ENCODE results near the gene PLEKHM1.

Gene PLEKHM1

GRCh38 chr17:45398800-45399199 lies 91.7 kb downstream of the PLEKHM1 start:
- DNase-seq (ENCODE audit: low read depth in 2 of 2): no peak

- no peak for DNase-seq (ENCODE audit: low read depth in 2 of 2)
Observed at GRCh38 chr17:45397796-45398195, 92.7 kb downstream of the PLEKHM1 start.

DNA sequence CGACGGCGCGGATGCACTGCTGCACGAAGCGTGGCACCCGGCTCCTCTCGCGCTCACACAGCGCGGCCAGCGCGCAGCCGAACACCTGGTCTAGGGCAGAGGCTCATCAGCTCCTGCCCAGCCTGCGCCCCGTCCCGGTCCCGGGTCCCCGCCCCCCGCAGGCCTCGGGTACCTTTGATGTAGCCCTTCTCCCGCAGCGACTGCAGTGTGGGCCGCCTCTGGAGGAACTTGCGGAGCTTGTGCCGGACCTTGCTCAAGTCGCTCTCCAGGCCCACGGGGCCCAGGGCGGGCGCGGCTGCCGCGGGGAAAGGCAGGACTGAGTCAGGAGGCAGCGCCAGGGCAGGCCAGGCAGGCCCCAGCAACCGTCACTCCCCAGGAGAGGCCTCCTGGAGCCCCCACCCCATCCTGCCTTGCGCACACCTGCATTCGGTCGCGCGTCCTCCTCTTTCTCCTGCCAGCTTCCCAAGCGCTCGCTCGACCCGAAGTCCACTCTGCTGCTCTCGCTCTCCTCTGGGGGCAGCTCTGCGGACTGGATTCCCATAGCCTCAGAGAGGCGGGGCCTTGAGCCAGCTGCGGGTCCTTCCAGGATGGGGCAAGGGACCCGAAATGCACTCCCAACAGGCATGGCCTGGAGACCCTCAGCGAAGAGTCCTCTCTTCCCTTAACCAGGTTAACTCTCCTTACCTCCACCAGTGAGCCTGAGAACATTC lies 93.9 kb downstream of the PLEKHM1 start:
- DNase-seq (ENCODE audit: low read depth in 2 of 2): no peak

- no peak for DNase-seq (ENCODE audit: low read depth in 2 of 2)
Observed at GRCh38 chr17:45395569-45396415, 94.7 kb downstream of the PLEKHM1 start.

- no peak for DNase-seq (ENCODE audit: low read depth in 2 of 2)
Observed at GRCh38 chr17:45394913-45395568, 95.5 kb downstream of the PLEKHM1 start.

- DNase-seq (ENCODE audit: low read depth in 2 of 2): no peak
Observed at GRCh38 chr17:45394564-45394912, 96.0 kb downstream of the PLEKHM1 start.

- no peak for DNase-seq (ENCODE audit: low read depth in 2 of 2)
Observed at GRCh38 chr17:45394091-45394490, 96.4 kb downstream of the PLEKHM1 start.

- DNase-seq (ENCODE audit: low read depth in 2 of 2): no peak
Observed at GRCh38 chr17:45393411-45393810, 97.1 kb downstream of the PLEKHM1 start.

DNA sequence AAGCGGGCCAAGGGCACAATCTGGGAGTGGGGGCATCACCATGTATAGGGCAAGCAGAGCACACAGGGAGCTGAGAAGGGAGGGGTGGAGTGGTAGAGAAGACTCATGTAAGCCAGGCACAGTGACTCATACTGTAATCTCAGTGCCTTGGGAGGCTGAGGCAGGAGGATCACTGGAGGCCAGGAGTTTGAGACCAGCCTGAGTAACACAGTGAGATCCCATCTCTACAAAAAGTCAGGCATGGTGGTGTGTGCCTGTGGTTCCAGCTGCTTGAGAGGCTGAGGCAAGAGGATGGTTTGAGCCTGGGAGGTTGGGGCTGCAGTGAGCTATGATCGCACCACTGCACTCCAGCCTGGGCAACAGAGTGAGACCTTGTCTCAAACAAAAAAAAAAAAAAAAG lies 98.6 kb downstream of the PLEKHM1 start:
- DNase-seq (ENCODE audit: low read depth in 2 of 2): no peak

DNA sequence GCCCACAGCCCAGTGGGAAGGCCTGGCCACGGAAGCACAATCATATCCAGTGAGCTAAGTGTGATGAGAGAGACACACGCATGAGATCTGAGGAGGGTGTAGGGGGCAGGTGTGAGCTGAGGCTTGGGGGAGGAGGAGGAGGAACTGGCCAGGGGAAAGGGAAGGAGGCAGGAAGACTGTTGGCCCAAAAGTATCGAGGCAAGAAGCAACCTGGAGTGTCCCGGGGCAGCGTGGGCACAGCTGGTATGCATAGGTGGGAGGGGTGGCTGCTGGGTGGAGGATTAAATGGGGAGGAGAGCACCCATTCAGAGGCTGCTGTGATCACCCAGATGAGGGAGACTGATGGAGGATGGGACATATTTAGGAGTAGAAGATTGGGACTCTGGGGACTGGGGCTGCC lies 99.2 kb downstream of the PLEKHM1 start:
- no peak for DNase-seq (ENCODE audit: low read depth in 2 of 2)

- no peak for DNase-seq (ENCODE audit: low read depth in 2 of 2)
Observed at GRCh38 chr17:45389354-45389753, 101.2 kb downstream of the PLEKHM1 start.

GRCh38 chr17:45388604-45389325 lies 101.8 kb downstream of the PLEKHM1 start:
- no peak for DNase-seq (ENCODE audit: low read depth in 2 of 2)

DNA sequence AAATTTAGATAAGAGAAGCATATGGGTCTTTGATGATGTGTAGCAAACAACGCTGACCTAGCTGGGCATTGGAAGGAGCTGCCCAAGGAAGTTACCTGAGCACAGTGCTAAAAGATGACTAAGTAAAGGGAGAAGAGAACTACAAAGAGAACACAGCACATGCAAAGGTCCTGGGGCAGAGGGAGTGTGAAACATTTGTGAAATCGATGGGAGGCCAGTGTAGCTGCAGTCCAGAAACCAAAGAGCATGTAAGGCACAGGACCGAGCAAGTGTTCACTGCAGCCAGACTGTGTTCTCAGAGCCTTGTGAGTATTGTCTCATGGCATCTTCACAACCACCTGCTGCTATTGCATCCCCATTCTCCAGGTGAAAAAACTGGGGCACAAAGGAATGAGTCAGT lies 102.8 kb downstream of the PLEKHM1 start:
- DNase-seq (ENCODE audit: low read depth in 2 of 2): no peak

GRCh38 chr17:45386178-45386577 lies 104.3 kb downstream of the PLEKHM1 start:
- DNase-seq (ENCODE audit: low read depth in 2 of 2): no peak
